ENCODE measurements around the gene ARFRP1.
A peak's percentile ranks its signal among the peaks of the same experiment; 100 is the strongest.
"Not testable (repeated sequence)": the region's sequence is repeated elsewhere in the genome, so short reads cannot be mapped to it uniquely, and the experiment has no call there.

ARFRP1 gene

DNA sequence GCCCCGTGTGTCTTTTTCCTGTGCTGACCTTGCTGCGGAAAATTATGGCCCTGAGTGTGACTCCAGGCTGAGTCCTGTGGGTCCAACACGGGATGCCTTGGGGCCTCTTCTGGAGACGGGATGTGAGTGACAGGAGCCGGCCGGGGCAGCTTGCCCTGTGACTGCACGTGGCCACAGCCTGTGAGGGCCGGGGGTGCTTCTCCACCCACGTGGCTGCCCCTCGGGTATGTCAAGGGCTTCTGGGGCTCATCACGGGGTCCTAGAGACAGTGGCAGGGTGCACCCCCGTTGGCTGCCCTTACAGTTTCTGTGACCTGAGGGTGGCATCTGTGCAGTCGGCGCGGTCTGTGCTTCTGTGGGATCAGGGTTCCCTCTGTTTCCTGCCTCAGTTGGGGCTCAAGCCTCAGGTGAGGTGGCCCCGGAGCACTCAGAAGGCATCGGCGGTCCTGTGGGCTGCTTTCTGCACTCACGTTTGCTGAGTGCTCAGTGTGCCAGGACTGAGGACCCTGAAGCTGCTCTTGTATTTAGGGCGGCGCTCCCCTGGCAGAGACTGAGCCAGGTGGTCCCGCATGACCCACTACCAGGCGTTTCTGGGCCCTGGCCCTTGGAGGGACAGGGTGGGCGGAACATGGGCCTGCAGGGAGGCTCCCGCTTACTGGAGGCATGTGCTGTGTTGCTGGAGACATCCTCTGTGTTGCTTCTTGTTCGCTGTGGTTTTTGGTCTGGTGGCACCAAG lies 44.3 kb downstream of the ARFRP1 start:
- no peak for TF ChIP-seq CTCF (conservative IDR thresholded peaks at IDR 0.05; ENCODE audit: control insufficient read depth, insufficient read depth, low read depth, low read length)
- DNase-seq (ENCODE audit: low read depth), result no peak
- H3K4me3 ChIP-seq (ENCODE audit: control insufficient read depth, low read depth, low read length), result no peak overlapping the region

GRCh38 chr20:63662813-63663189 lies 45.0 kb downstream of the ARFRP1 start:
- TF ChIP-seq CTCF (conservative IDR thresholded peaks at IDR 0.05; ENCODE audit: control insufficient read depth, insufficient read depth, low read depth, low read length), result no peak
- H3K4me3 ChIP-seq (ENCODE audit: control insufficient read depth, low read depth, low read length), result no peak overlapping the region
- DNase-seq (ENCODE audit: low read depth), result no peak

DNA sequence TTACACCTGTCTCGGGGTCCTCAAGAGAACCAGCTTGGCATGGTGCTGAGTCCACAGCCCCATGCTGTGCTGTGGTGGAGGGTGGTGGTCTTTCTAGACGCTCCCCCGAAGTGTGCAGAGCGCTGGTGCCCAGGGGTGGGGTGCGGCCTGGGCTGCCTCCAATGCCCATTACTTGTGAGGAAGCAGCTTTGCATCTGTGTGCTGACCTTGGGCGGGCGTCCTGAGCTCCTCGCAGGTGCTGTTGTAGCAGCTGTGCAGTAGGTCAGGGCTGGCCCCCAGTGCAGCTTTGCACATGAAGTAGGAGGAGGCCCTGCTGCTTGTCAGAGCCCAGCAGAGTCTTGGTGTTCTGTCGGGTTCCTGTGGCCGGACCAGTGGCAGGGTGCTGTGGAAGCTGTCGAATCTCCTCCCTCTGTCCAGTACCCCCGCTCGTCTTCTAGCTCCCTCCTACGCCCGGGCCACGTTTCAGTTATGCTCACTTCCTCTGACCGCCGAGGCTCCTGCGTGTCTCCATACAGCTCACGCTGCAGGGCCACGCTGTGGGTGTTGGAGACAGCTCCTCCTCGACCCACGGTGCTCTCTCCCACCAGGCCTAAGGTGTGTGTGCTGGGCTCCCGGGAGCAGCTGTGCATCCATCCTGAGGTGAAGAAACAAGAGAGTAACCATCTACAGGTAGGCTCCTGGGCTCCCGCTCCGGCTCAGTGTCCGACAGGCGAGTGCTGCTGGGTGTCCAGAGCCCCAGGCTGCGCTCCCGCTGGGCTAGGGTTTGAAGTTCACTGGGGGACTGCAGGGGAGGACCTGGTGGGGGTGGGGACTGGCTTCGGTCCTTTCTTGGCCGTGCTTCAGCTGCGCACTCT lies 45.6 kb downstream of the ARFRP1 start:
- TF ChIP-seq CTCF (conservative IDR thresholded peaks at IDR 0.05; ENCODE audit: control insufficient read depth, insufficient read depth, low read depth, low read length), result no peak
- H3K4me3 ChIP-seq (ENCODE audit: control insufficient read depth, low read depth, low read length), result no peak overlapping the region
- no peak for DNase-seq (ENCODE audit: low read depth)

DNA sequence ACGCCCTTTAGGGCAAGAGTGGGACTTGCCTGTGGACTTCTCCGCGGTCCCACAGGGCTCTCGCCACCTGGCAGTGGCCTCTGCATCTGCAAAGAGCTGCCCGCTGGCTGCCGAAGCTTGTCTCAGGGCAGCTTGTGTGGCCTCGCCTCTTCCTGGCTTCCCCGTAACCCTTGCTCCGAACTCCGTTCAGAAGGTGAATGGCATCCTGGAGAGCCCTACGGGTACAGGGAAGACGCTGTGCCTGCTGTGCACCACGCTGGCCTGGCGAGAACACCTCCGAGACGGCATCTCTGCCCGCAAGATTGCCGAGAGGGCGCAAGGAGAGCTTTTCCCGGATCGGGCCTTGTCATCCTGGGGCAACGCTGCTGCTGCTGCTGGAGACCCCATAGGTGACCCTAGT lies 46.7 kb downstream of the ARFRP1 start:
- DNase-seq (ENCODE audit: low read depth), result no peak
- no peak for TF ChIP-seq CTCF (conservative IDR thresholded peaks at IDR 0.05; ENCODE audit: control insufficient read depth, insufficient read depth, low read depth, low read length)
- H3K4me3 ChIP-seq (ENCODE audit: control insufficient read depth, low read depth, low read length), result no peak overlapping the region

DNA sequence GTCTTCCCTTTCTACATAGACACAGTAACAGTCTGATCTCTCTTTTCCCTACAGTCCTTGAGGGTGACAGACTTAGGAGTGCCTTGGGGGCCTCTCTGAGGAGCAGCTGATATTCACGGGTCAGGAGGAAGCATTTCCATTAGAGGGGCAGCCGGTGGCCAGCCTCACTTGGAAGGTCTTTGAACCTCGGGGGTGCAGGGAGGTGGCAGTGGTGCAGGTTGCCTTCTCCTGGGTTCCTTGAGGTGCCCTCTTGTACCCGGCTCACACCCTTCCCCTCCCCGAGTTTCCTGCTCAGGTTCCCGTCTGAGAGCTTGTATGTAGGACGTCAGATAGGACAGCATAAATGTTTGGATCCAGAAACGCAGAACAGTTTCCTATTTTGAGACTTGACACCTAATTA lies 47.2 kb downstream of the ARFRP1 start:
- no peak for DNase-seq (ENCODE audit: low read depth)
- H3K4me3 ChIP-seq (ENCODE audit: control insufficient read depth, low read depth, low read length), result no peak overlapping the region
- no peak for TF ChIP-seq CTCF (conservative IDR thresholded peaks at IDR 0.05; ENCODE audit: control insufficient read depth, insufficient read depth, low read depth, low read length)

GRCh38 chr20:63660174-63660573 lies 47.6 kb downstream of the ARFRP1 start:
- H3K4me3 ChIP-seq (ENCODE audit: control insufficient read depth, low read depth, low read length); DNase-seq (ENCODE audit: low read depth): not testable (repeated sequence)

DNA sequence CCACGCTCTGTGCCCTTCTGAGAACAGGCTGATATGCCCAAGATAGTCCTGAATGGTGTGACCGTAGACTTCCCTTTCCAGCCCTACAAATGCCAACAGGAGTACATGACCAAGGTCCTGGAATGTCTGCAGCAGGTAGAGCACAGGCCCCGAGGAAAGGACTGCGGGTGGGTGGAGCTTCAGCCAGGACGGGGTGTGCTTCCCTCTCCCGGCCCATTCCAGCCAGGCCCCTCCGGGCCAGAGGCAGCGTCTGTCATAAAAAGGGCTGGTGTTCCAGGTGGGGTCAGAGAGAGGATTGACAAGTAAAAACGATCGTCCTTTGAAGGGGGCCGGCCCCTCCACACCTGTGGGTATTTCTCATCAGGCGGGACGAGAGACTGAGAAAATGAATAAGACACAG lies 48.4 kb downstream of the ARFRP1 start:
- peak overlapping the region; percentile 86 for H3K4me3 ChIP-seq (ENCODE audit: control insufficient read depth, low read depth, low read length)
- no peak for DNase-seq (ENCODE audit: low read depth)
- TF ChIP-seq CTCF (conservative IDR thresholded peaks at IDR 0.05; ENCODE audit: control insufficient read depth, insufficient read depth, low read depth, low read length), result no peak

All from fibroblast of mammary gland (primary cell).